ENCODE data around the gene TMEM11. TPM values are rescaled to one million over a fixed set of nuclear protein-coding genes. Genes with fewer than 3 reads are reported as not detected.
"Not testable (repeated sequence)": the region's sequence is repeated elsewhere in the genome, so short reads cannot be mapped to it uniquely, and the experiment has no call there.

Gene TMEM11
- total RNA-seq, 1 experiment from 2014 or later = 23.4 TPM

DNA sequence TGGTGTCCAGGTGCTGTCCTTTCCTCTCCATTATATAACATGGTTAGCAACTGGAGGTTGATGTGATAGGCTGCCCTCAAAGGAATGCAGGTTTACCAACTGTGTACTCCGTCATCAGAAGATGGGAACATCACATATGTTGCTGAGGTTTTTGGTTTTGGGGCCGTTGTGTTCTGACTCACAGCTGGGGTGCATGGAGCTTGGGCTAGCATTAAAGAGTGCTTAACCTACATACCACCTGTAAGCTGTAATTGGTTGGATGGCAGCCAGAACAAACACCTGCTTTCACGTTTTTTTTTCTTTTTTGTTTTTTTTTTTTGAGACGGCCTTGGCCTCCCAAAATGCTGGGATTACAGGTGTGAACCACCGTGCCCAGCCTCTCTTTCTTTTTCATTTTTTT is 20.9 kb downstream of the TMEM11 start:
- Histone ChIP-seq H3K4me3 (ENCODE audit: low read depth in 2 of 2, low read length in 2 of 2) (no peak overlapping the region), H3K27ac (ENCODE audit: low read length) (no peak overlapping the region), H3K27me3 (ENCODE audit: control insufficient read depth, insufficient read depth, low read length) (no peaks in the 10 kb centered on the region), H3K4me1 (ENCODE audit: control insufficient read depth, insufficient read depth, low read length) (no peaks in the 10 kb centered on the region), H3K9me3 (ENCODE audit: control insufficient read depth, insufficient read depth, low read depth, low read length) (no peaks in the 10 kb centered on the region), H3K36me3 (ENCODE audit: control insufficient read depth, insufficient read depth, low read length) (no peaks in the 10 kb centered on the region; the same call in none of the 2 replicates)
- ATAC-seq (no peak), DNase-seq (ENCODE audit: low read depth, low spot score) (no peak)
- in situ Hi-C loops (cut with HindIII; ENCODE audit: low pct_unique_long_range_greater_than_20kb, low sequenced_read_pairs) = no loop called here
- intact Hi-C loops (cut with micrococcal nuclease; ENCODE audit: unreplicated experiment) = no loop called here
- BruUV-seq (replicated peaks) = no TSS peak
- POLR2A ChIA-PET = no interaction called here
- no peak for TF ChIP-seq POLR2AphosphoS5 (IDR thresholded peaks at IDR 0.05; ENCODE audit: low read depth, low read length)
- no peak for TF ChIP-seq SIN3A (IDR thresholded peaks at IDR 0.05; ENCODE audit: borderline replicate concordance, insufficient read depth, low read depth, low read length)
- no peak for TF ChIP-seq TCF7L2 (IDR thresholded peaks at IDR 0.05; ENCODE audit: low read depth, low read length)
- no peak for TF ChIP-seq REST (IDR thresholded peaks at IDR 0.05; ENCODE audit: insufficient read depth in 1 of 2, low read depth in 2 of 2, low read length in 1 of 2)
- TF ChIP-seq CTCF (IDR thresholded peaks at IDR 0.05) = no peak
- CTCF ChIA-PET = interaction anchor here (0.6 kb wide), 1 partner anchor 278 kb away, joined by 3 read pairs; no protein-coding TSS in a partner anchor

GRCh38 chr17:21192414-21192813 is 21.5 kb downstream of the TMEM11 start:
- CTCF ChIA-PET = interaction anchor here (0.6 kb wide), 1 partner anchor 278 kb away, joined by 3 read pairs; no protein-coding TSS in a partner anchor
- intact Hi-C loops (cut with micrococcal nuclease; ENCODE audit: unreplicated experiment) = not testable (repeated sequence)

DNA sequence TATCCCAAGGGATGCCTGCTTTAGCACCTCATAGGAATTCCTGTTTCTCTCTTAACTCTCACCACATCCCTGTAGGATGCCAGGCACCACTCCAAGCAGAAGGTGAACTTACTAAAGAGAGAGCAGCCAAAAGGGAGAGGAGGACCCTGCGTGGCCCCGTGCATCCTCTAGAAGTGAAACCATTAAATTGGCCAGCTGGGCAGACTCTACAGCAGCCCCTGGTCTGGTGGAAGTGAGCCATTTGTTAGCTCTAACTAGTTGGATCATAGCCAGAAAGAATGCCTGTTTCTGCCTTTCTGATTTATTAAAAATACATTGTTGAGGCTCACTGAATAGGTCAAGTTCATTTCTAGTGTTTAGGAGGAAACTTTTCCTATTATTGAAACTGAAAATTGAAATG is 22.3 kb downstream of the TMEM11 start:
- no peaks in the 10 kb centered on the region for H3K27me3 ChIP-seq (ENCODE audit: control insufficient read depth, insufficient read depth, low read length)
- TF ChIP-seq TCF7L2 (IDR thresholded peaks at IDR 0.05; ENCODE audit: low read depth, low read length) = no peak
- no peak for TF ChIP-seq REST (IDR thresholded peaks at IDR 0.05; ENCODE audit: insufficient read depth in 1 of 2, low read depth in 2 of 2, low read length in 1 of 2)
- TF ChIP-seq POLR2AphosphoS5 (IDR thresholded peaks at IDR 0.05; ENCODE audit: low read depth, low read length) = no peak
- no peak for TF ChIP-seq CTCF (IDR thresholded peaks at IDR 0.05)
- no peak for TF ChIP-seq SIN3A (IDR thresholded peaks at IDR 0.05; ENCODE audit: borderline replicate concordance, insufficient read depth, low read depth, low read length)
- in situ Hi-C loops (cut with HindIII; ENCODE audit: low pct_unique_long_range_greater_than_20kb, low sequenced_read_pairs) (no loop called here), intact Hi-C loops (cut with micrococcal nuclease; ENCODE audit: unreplicated experiment) (no loop called here)
- H3K36me3 ChIP-seq (ENCODE audit: control insufficient read depth, insufficient read depth, low read length) = no peaks in the 10 kb centered on the region; the same call in 1 of the 2 replicates
- no peak overlapping the region for H3K27ac ChIP-seq (ENCODE audit: low read length)
- no peak overlapping the region for H3K4me3 ChIP-seq (ENCODE audit: low read depth in 2 of 2, low read length in 2 of 2)
- H3K4me1 ChIP-seq (ENCODE audit: control insufficient read depth, insufficient read depth, low read length) = no peaks in the 10 kb centered on the region
- POLR2A ChIA-PET = no interaction called here
- BruUV-seq (replicated peaks) = no TSS peak
- H3K9me3 ChIP-seq (ENCODE audit: control insufficient read depth, insufficient read depth, low read depth, low read length) = no peaks in the 10 kb centered on the region
- DNase-seq (ENCODE audit: low read depth, low spot score) = no peak
- ATAC-seq = no peak
- CTCF ChIA-PET = no interaction called here

More at GRCh38 chr17:21192414-21192813, 21.5 kb downstream of the TMEM11 start:
- H3K9me3 ChIP-seq (ENCODE audit: control insufficient read depth, insufficient read depth, low read depth, low read length); H3K4me1 ChIP-seq (ENCODE audit: control insufficient read depth, insufficient read depth, low read length); H3K4me3 ChIP-seq (ENCODE audit: low read depth in 2 of 2, low read length in 2 of 2); ATAC-seq; POLR2A ChIA-PET; H3K27ac ChIP-seq (ENCODE audit: low read length); H3K27me3 ChIP-seq (ENCODE audit: control insufficient read depth, insufficient read depth, low read length); H3K36me3 ChIP-seq (ENCODE audit: control insufficient read depth, insufficient read depth, low read length); in situ Hi-C loops (cut with HindIII; ENCODE audit: low pct_unique_long_range_greater_than_20kb, low sequenced_read_pairs); DNase-seq (ENCODE audit: low read depth, low spot score); BruUV-seq (replicated peaks): not testable (repeated sequence)
